ENCODE data around the gene EXOC4. TPM values are rescaled to one million over a fixed set of nuclear protein-coding genes. Genes with fewer than 3 reads are reported as not detected.

Gene EXOC4
- total and polyA plus RNA-seq, 7 donors = 7.6 to 63.0 (median 29.1) TPM

GRCh38 chr7:133724694-133725093, 471.8 kb downstream of the EXOC4 start:
- DNase-seq = no peak
- Histone ChIP-seq H3K9me3 (no peaks in the 10 kb centered on the region), H3K4me3 (no peak overlapping the region), H3K27me3 (ENCODE audit: insufficient read depth in 3 of 3, low read length in 2 of 3) (no peaks in the 10 kb centered on the region), H3K27ac (no peak overlapping the region), H3K36me3 (ENCODE audit: insufficient read depth in 1 of 2, low read depth in 1 of 2) (no peaks in the 10 kb centered on the region), H3K4me1 (no peaks in the 10 kb centered on the region)
- no peak for ATAC-seq
- TF ChIP-seq CTCF (IDR thresholded peaks at IDR 0.05) = no peak
- intact Hi-C loops (cut with DNase I) = no loop called here
- WGBS, 3 donors = 76 to 87% (median 83%) methylated on average over 3 of the region's 3 CpGs

GRCh38 chr7:133727476-133728214, 474.8 kb downstream of the EXOC4 start:
- H3K27me3 ChIP-seq (ENCODE audit: insufficient read depth in 3 of 3, low read length in 2 of 3) = no peaks in the 10 kb centered on the region
- no peak for ATAC-seq
- no peaks in the 10 kb centered on the region for H3K9me3 ChIP-seq
- TF ChIP-seq CTCF (IDR thresholded peaks at IDR 0.05) = no peak
- no peaks in the 10 kb centered on the region for H3K36me3 ChIP-seq (ENCODE audit: insufficient read depth in 1 of 2, low read depth in 1 of 2)
- intact Hi-C loops (cut with DNase I) = no loop called here
- DNase-seq = no peak
- no peak overlapping the region for H3K4me3 ChIP-seq
- H3K4me1 ChIP-seq = no peaks in the 10 kb centered on the region
- H3K27ac ChIP-seq = no peak overlapping the region
- 89 to 90% (median 90%) methylated on average over 13 of the region's 13 CpGs for WGBS, 3 donors

- intact Hi-C loops (cut with DNase I) = no loop called here
- Histone ChIP-seq H3K27ac (no peak overlapping the region), H3K9me3 (no peaks in the 10 kb centered on the region), H3K4me3 (no peak overlapping the region), H3K36me3 (ENCODE audit: insufficient read depth in 1 of 2, low read depth in 1 of 2) (no peaks in the 10 kb centered on the region), H3K27me3 (ENCODE audit: insufficient read depth in 3 of 3, low read length in 2 of 3) (no peaks in the 10 kb centered on the region), H3K4me1 (no peaks in the 10 kb centered on the region)
- ATAC-seq (no peak), DNase-seq (no peak)
- no peak for TF ChIP-seq CTCF (IDR thresholded peaks at IDR 0.05)
- 66 to 77% (median 68%) methylated on average over 3 of the region's 3 CpGs for WGBS, 3 donors
These were observed 477.5 kb downstream of the EXOC4 start for GRCh38 chr7:133730360-133730759.

- Histone ChIP-seq H3K36me3 (ENCODE audit: insufficient read depth in 1 of 2, low read depth in 1 of 2) (no peaks in the 10 kb centered on the region), H3K9me3 (no peaks in the 10 kb centered on the region), H3K4me3 (no peak overlapping the region), H3K27ac (no peak overlapping the region), H3K27me3 (ENCODE audit: insufficient read depth in 3 of 3, low read length in 2 of 3) (no peaks in the 10 kb centered on the region), H3K4me1 (no peaks in the 10 kb centered on the region)
- intact Hi-C loops (cut with DNase I) = no loop called here
- DNase-seq (no peak), ATAC-seq (no peak)
- TF ChIP-seq CTCF (IDR thresholded peaks at IDR 0.05) = no peak
- 95 to 98% (median 96%) methylated on average over 5 of the region's 5 CpGs for WGBS, 3 donors
These were observed 480.5 kb downstream of the EXOC4 start for GRCh38 chr7:133733401-133733800.

GRCh38 chr7:133735222-133735621, 482.3 kb downstream of the EXOC4 start:
- intact Hi-C loops (cut with DNase I) = no loop called here
- DNase-seq = no peak
- no peak overlapping the region for H3K27ac ChIP-seq
- no peak overlapping the region for H3K4me3 ChIP-seq
- no peak for TF ChIP-seq CTCF (IDR thresholded peaks at IDR 0.05)
- no peaks in the 10 kb centered on the region for H3K4me1 ChIP-seq
- WGBS, 3 donors = 100% methylated on average over 1 of the region's 1 CpG
- no peak for ATAC-seq
- H3K27me3 ChIP-seq (ENCODE audit: insufficient read depth in 3 of 3, low read length in 2 of 3) = no peaks in the 10 kb centered on the region
- H3K36me3 ChIP-seq (ENCODE audit: insufficient read depth in 1 of 2, low read depth in 1 of 2) = no peaks in the 10 kb centered on the region
- no peaks in the 10 kb centered on the region for H3K9me3 ChIP-seq
